Neural cell (in vitro differentiated cells): ENCODE results near the gene PRELID1. TPM values are rescaled to one million over a fixed set of nuclear protein-coding genes. Genes with fewer than 3 reads are reported as not detected.

Source experiments
- H2AFZ ChIP-seq: fragments of 200-600, 300-800 bp; sonication (generic), shearing (Covaris generic); 2 replicates; pipeline ENCODE4 v1.6.0; 2014; ENCODE audit warnings: low read depth, mild to moderate bottlenecking, antibody characterized with exemption, low read length, moderate library complexity
- H3F3A ChIP-seq: fragments of 200-600 bp; shearing (Covaris generic); 2 replicates; pipeline ENCODE4 v1.6.1; 2016; ENCODE audit warnings: mild to moderate bottlenecking, moderate library complexity, mixed read lengths, antibody characterized with exemption, low read length; ENCODE audit not compliant: insufficient read depth, poor library complexity, severe bottlenecking
- H3K27ac ChIP-seq: fragments of 200-600, 300-800 bp; sonication (generic), shearing (Covaris generic); 2 replicates; pipeline ENCODE4 v1.5.1; 2014; ENCODE audit warnings: mild to moderate bottlenecking, low read length, moderate library complexity
- H3K27me3 ChIP-seq: fragments of 300-800, 200-600 bp; sonication (generic), shearing (Covaris generic); 2 replicates; pipeline ENCODE4 v1.6.0; 2014; ENCODE audit warnings: mild to moderate bottlenecking, low read depth, low read length, moderate library complexity; ENCODE audit not compliant: insufficient read depth
- H3K36me3 ChIP-seq: fragments of 300-800, 200-600 bp; sonication (generic), shearing (Covaris generic); 2 replicates; pipeline ENCODE4 v1.5.1; 2014; ENCODE audit warnings: mild to moderate bottlenecking, antibody characterized with exemption, low read length, moderate library complexity; ENCODE audit not compliant: insufficient read depth
- H3K4me2 ChIP-seq: fragments of 300-800, 200-600 bp; sonication (generic), shearing (Covaris generic); 2 replicates; pipeline ENCODE4 v1.6.0; 2014; ENCODE audit warnings: mild to moderate bottlenecking, low read length
- H3K4me3 ChIP-seq: fragments of 300-800, 200-600 bp; sonication (generic), shearing (Covaris generic); 2 replicates; pipeline ENCODE4 v1.5.1; 2014; ENCODE audit warnings: mild to moderate bottlenecking, low read length, moderate library complexity
- H3K79me2 ChIP-seq: fragments of 200-600 bp; shearing (Covaris generic); replicated peaks from 2 replicates; pipeline ENCODE4 v1.6.0; 2014; ENCODE audit warnings: mild to moderate bottlenecking, low read length, moderate library complexity; ENCODE audit not compliant: insufficient read depth
- H3K9ac ChIP-seq: fragments of 300-800, 200-600 bp; sonication (generic), shearing (Covaris generic); 2 replicates; pipeline ENCODE4 v1.6.1; 2016; ENCODE audit warnings: mild to moderate bottlenecking, low read length, mixed read lengths
- H3K9me2 ChIP-seq: fragments of 200-600 bp; shearing (Covaris generic); 2 replicates; pipeline ENCODE4 v1.6.1; 2016; ENCODE audit warnings: mild to moderate bottlenecking, low read length, mixed read lengths; ENCODE audit not compliant: insufficient read depth
- H3K9me3 ChIP-seq: fragments of 200-600, 300-800 bp; sonication (generic), shearing (Covaris generic); 2 replicates; pipeline ENCODE4 v1.6.1; 2016; ENCODE audit warnings: mild to moderate bottlenecking, mixed run types, low read length, moderate library complexity, mixed read lengths
- H4K20me1 ChIP-seq: fragments of 200-600 bp; shearing (Covaris generic); 2 replicates; pipeline ENCODE4 v1.6.1; 2016; ENCODE audit warnings: mild to moderate bottlenecking, mixed run types; ENCODE audit not compliant: insufficient read depth
- EP300 ChIP-seq: fragments of 450-650 bp; conservative IDR thresholded peaks from 2 replicates; pipeline ENCODE4 v1.6.1; 2014; ENCODE audit warnings: antibody characterized with exemption, mild to moderate bottlenecking, moderate library complexity; ENCODE audit not compliant: poor library complexity, severe bottlenecking
- EZH2 ChIP-seq: fragments of 200-600, 300-800 bp; shearing (Covaris generic), sonication (generic); IDR thresholded peaks from 2 replicates; pipeline ENCODE4 v1.6.1; 2014; ENCODE audit warnings: antibody characterized with exemption, low read length, borderline replicate concordance, mild to moderate bottlenecking; ENCODE audit not compliant: insufficient read depth, poor library complexity, severe bottlenecking
- MXI1 ChIP-seq: fragments of 450-650 bp; conservative IDR thresholded peaks from 2 replicates; pipeline ENCODE4 v1.6.1; 2014; ENCODE audit warnings: antibody characterized with exemption, mild to moderate bottlenecking; ENCODE audit not compliant: poor library complexity, severe bottlenecking
- POLR2AphosphoS5 ChIP-seq: IDR thresholded peaks from 2 replicates; pipeline ENCODE4 v1.6.1; 2012
- RAD21 ChIP-seq: fragments of 450-650 bp; conservative IDR thresholded peaks from 2 replicates; pipeline ENCODE4 v1.6.1; 2014; ENCODE audit warnings: antibody characterized with exemption, mild to moderate bottlenecking, moderate library complexity
- SMC3 ChIP-seq: fragments of 450-650 bp; conservative IDR thresholded peaks from 2 replicates; pipeline ENCODE4 v1.6.1; 2014; ENCODE audit warnings: antibody characterized with exemption, mild to moderate bottlenecking, moderate library complexity; ENCODE audit not compliant: poor library complexity
- TAF1 ChIP-seq: IDR thresholded peaks from 2 replicates; pipeline ENCODE4 v1.6.1; 2012; ENCODE audit warnings: low read depth
- polyA plus RNA-seq: library from polyadenylated mRNA; depleted of rRNA; stranded (reverse); fragments of >200 nt; gene quantifications from 2 replicates; pipeline ENCODE4 v1.2.3, GENCODE V29; 2014
- TF ChIP-seq, protein P1 (sequence below): fragments of 450-650 bp; IDR thresholded peaks from 2 replicates; pipeline ENCODE4 v1.5.1; 2014; ENCODE audit warnings: antibody characterized with exemption, mild to moderate bottlenecking, moderate library complexity; ENCODE audit not compliant: poor library complexity, severe bottlenecking
- TF ChIP-seq, protein P2 (sequence below): IDR thresholded peaks from 2 replicates; pipeline ENCODE4 v1.6.1; 2012; ENCODE audit warnings: borderline replicate concordance

The PRELID1 gene
- polyA plus RNA-seq, 1 donor from 2014 or later, result 133 TPM

DNA sequence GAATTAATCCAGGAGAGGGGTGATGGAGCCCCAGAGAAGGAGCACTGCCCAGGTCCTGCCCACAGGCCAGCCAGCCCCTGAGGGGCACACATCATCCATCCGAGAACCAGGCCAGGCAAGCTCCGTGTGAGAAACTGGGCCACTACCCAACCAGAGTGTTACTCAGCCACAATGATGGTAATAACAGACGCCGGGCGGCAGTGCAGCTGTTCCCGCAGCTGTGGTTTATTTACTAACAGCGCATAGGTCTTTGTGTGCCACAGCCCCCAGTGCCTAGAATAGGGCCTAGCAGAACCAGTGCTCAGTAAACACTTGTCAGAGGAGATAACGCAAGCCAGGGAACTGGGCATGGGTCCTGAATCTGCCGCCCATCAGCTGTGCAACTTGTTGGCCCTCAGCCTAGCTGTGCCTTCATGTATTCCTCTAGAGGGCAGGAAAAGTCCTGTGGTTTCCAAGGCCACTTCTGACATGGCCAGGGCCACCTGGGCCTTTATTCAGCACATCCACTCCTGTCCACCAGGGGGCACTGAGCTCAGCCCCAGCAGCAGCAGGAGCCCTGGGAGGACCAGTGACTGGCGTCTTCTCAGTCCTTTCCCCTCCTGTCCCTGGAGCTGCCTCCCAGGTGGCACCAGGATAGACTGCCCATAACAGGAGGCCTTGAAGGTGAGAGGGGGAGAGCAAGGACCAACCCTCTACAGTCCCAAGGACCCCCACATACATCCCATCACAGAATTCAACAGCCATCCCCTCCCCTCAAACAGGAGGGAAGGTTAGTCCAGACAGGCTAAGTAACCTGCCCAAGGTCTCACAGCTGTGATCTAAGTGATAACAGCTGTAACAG, 6.0 kb downstream of the PRELID1 start:
- no peak overlapping the region for H3K9ac ChIP-seq
- H3K9me3 ChIP-seq, result no peaks in the 10 kb centered on the region
- peaks cover 5% of the 10 kb centered on the region for H3K79me2 ChIP-seq
- no peaks in the 10 kb centered on the region for H3K36me3 ChIP-seq
- H3K27me3 ChIP-seq, result no peaks in the 10 kb centered on the region
- TF ChIP-seq, protein P1, sequence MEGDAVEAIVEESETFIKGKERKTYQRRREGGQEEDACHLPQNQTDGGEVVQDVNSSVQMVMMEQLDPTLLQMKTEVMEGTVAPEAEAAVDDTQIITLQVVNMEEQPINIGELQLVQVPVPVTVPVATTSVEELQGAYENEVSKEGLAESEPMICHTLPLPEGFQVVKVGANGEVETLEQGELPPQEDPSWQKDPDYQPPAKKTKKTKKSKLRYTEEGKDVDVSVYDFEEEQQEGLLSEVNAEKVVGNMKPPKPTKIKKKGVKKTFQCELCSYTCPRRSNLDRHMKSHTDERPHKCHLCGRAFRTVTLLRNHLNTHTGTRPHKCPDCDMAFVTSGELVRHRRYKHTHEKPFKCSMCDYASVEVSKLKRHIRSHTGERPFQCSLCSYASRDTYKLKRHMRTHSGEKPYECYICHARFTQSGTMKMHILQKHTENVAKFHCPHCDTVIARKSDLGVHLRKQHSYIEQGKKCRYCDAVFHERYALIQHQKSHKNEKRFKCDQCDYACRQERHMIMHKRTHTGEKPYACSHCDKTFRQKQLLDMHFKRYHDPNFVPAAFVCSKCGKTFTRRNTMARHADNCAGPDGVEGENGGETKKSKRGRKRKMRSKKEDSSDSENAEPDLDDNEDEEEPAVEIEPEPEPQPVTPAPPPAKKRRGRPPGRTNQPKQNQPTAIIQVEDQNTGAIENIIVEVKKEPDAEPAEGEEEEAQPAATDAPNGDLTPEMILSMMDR, result peak; percentile 75
- TF ChIP-seq SMC3, result peak; percentile 72
- TF ChIP-seq MXI1, result no peak
- no peak for TF ChIP-seq POLR2AphosphoS5
- TF ChIP-seq RAD21, result peak; percentile 59
- no peak overlapping the region for H3K4me3 ChIP-seq
- no peak overlapping the region for H3K4me2 ChIP-seq
- no peaks in the 10 kb centered on the region for H3F3A ChIP-seq
- no peak overlapping the region for H2AFZ ChIP-seq
- no peak overlapping the region for H3K27ac ChIP-seq
- H3K9me2 ChIP-seq, result no peaks in the 10 kb centered on the region
- no peaks in the 10 kb centered on the region for H4K20me1 ChIP-seq

DNA sequence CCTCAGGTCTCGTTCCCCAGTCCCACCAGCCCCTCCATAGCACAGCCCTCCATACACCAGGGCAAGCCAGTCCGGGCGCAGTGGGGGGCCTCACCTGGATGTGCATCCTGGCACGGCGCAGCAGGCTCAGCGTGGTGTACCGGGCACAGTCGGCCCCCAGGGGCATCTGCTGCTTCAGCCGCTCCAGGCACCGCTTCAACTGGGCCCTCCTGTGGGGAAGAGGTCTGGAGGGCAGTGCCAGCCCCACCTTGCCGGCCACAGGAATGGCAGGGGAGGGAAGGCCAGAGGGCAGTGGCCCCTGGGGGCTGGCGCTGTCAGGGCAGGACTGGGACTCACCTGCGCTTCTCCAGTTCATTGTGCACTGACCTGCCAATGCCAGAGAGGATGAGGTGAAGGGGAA, 6.7 kb downstream of the PRELID1 start:
- no peaks in the 10 kb centered on the region for H3F3A ChIP-seq
- no peak overlapping the region for H3K9ac ChIP-seq
- TF ChIP-seq EP300 (no peak), TAF1 (no peak), POLR2AphosphoS5 (no peak), MXI1 (no peak), RAD21 (no peak), SMC3 (no peak), EZH2 (no peak)
- TF ChIP-seq, protein P2, sequence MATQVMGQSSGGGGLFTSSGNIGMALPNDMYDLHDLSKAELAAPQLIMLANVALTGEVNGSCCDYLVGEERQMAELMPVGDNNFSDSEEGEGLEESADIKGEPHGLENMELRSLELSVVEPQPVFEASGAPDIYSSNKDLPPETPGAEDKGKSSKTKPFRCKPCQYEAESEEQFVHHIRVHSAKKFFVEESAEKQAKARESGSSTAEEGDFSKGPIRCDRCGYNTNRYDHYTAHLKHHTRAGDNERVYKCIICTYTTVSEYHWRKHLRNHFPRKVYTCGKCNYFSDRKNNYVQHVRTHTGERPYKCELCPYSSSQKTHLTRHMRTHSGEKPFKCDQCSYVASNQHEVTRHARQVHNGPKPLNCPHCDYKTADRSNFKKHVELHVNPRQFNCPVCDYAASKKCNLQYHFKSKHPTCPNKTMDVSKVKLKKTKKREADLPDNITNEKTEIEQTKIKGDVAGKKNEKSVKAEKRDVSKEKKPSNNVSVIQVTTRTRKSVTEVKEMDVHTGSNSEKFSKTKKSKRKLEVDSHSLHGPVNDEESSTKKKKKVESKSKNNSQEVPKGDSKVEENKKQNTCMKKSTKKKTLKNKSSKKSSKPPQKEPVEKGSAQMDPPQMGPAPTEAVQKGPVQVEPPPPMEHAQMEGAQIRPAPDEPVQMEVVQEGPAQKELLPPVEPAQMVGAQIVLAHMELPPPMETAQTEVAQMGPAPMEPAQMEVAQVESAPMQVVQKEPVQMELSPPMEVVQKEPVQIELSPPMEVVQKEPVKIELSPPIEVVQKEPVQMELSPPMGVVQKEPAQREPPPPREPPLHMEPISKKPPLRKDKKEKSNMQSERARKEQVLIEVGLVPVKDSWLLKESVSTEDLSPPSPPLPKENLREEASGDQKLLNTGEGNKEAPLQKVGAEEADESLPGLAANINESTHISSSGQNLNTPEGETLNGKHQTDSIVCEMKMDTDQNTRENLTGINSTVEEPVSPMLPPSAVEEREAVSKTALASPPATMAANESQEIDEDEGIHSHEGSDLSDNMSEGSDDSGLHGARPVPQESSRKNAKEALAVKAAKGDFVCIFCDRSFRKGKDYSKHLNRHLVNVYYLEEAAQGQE, result no peak
- TF ChIP-seq, protein P1, result no peak
- no peaks in the 10 kb centered on the region for H3K27me3 ChIP-seq
- no peak overlapping the region for H3K4me3 ChIP-seq
- no peaks in the 10 kb centered on the region for H3K9me2 ChIP-seq
- no peak overlapping the region for H2AFZ ChIP-seq
- no peak overlapping the region for H3K27ac ChIP-seq
- no peak overlapping the region for H3K4me2 ChIP-seq
- H3K36me3 ChIP-seq, result no peaks in the 10 kb centered on the region
- H3K79me2 ChIP-seq, result no peaks in the 10 kb centered on the region
- no peaks in the 10 kb centered on the region for H3K9me3 ChIP-seq
- H4K20me1 ChIP-seq, result no peaks in the 10 kb centered on the region
